ENCODE measurements around the gene GDAP1L1.
"Not testable (repeated sequence)": the region's sequence is repeated elsewhere in the genome, so short reads cannot be mapped to it uniquely, and the experiment has no call there.

DNA sequence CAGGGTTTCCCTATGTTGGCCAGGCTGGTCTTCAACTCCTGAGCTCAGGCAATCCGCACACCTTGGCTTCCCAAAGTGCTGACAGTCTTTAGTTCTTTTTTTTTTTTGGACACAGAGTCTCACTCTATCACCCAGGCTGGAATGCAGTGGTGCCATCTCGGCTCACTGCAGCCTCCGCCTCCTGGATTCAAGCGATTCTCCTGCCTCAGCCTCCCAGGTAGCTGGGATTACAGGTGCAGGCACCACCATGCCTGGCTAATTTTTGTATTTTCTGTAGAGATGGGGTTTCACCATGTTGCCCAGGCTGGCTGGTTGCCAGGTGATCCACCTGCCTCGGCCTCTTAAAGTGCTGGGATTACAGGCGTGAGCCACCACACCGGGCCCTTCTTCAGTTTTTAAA, 80.6 kb downstream of the GDAP1L1 start:
- TF ChIP-seq SUZ12 (IDR thresholded peaks at IDR 0.05; ENCODE audit: extremely low read depth, insufficient read depth, insufficient read length); ZNF274 (IDR thresholded peaks at IDR 0.05; ENCODE audit: low read depth, low read length): not testable (repeated sequence)

Data from NT2/D1 (cell line).